DLD1 (cell line): ENCODE measurements around the gene FOXB1.

ENCODE experiments used
- in situ Hi-C: cut with HindIII; loops from 2 replicates; pipeline ENCODE4 v1.10.0; 2017; ENCODE audit warnings: low sequenced_read_pairs

Gene FOXB1

DNA sequence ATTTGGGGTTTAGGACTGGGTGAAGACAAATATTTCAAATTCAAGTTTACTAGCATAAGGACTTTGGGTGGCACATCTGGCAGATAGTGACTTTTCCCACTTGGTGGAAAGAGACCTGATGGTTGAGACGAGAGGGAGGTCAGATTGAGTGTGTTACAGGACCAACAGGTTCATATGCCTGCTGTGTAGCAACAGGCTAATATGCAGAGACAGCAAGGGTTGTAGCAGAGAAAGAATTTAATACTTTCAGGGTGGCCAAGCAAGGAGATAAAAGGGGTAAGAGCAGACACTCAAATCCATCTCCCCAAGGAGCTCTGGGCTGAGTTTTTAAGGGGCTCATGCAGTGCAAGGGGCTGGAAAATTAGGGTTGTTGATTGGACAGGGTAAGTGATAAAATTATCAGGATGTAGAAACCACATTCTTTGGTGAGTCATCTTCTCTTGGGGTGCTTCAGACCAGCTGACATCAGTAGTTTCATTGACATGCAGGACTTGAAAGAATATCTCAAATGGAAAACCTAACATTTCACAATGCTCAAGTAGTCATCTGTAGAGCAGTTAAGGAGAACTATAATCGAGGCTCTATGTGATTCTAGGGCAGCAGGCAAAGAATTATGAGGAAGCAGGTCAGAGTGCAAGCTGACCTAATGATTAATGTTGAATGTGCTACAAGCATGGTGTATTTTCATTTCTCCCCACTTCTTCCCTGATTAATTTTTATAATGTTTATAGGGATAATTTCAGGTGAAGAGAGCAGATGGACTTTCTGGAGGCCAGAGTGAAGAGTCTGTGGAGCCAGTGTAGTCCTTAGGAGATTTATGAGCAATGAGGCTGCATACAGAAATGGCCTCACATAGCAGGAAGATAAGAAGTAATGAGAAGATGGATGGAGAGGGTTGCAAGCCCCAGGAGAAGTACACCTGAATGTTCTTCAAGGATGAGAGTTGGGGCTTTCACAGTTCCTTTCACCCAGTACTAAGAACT, 13.7 kb downstream of the FOXB1 start:
- in situ Hi-C loops: no loop called here

GRCh38 chr15:60020736-60021135, 16.6 kb downstream of the FOXB1 start:
- in situ Hi-C loops: no loop called here

GRCh38 chr15:60021589-60022378, 17.7 kb downstream of the FOXB1 start:
- in situ Hi-C loops: no loop called here

DNA sequence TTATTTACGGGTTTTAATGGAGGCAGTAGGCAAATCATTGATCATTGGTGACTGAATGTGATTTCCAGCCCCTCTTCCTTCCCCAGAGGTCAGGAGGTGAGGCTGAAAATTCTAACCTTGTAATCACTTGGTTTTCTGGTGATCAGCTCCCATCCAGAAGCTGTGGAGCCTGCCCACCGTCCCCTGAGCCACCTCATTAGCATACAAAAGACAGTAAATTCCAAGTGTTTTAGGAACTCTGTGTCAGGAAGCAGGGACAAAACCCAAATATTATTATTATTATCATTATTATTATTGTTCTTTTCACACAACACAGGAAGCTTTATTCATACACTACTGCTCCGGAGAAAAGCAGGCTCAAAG, 18.2 kb downstream of the FOXB1 start:
- in situ Hi-C loops: no loop called here

- in situ Hi-C loops: no loop called here
These were observed 22.4 kb downstream of the FOXB1 start for GRCh38 chr15:60026555-60026954.

DNA sequence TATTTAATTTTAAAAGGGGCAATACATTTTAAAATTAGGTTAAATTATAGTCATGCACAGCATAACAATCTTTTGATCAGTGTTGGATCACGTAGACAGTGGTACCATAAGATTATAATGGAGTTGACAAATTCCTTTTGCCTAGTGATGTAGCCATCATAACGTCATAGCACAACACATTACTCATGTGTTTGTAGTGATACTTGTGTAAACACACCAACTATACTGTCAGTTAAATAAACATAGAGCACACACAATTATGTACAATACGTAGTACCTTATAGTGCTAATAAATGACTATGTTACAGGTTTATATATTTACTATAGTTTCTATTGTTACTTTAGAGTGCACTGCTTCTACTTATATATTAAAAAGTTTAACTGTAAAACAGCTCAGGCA, 31.2 kb downstream of the FOXB1 start:
- in situ Hi-C loops: no loop called here

- in situ Hi-C loops: no loop called here
These were observed 35.2 kb downstream of the FOXB1 start for GRCh38 chr15:60039316-60039715.

- in situ Hi-C loops: no loop called here
These were observed 39.8 kb downstream of the FOXB1 start for GRCh38 chr15:60043744-60044435.

DNA sequence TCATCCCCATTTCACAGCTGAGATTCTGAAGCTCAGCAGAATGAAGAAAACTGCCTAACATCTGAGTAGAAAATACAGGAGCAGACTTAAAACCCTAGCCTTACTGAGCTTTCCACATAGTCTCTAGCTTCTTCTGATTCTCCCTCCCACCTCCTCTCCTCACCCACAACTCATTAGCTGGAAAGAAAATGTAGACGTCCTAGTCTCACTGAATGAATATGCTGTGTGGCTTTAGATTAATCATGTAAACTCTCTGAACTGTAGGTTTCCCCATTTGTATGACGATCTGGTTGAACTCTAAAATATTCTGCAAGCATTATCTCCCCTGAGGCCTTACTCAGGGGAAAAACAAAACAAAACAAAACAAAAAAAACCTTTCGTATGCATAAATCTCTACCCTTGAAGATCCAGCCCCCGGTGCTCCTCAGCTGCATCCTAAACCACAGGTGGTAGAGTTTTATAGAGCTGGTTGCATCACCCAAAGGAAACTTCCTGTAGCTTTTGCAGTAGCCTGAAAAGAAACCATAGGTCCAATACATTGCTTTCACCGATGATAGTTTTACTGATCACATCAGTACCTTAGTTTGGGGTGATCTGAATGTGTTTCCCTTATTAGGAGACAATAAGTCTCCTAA, 40.6 kb downstream of the FOXB1 start:
- in situ Hi-C loops: no loop called here

DNA sequence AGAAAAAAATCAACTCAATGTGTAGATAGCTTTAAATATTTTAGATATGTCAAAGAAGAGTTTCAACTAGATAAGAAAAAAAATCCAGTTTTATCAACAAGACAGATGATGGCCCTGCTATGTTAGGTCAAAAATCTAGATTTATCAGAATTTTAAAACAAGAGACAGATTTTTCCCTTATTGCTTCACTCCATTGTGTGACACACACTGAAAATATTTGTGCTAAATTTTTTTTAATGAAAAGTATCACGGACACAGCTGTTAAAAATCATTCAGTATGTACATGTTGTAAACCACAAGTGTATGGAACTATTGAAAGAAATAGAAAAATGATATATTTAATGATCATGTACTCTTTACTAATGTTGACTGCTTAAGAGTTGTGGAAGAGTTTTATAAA, 43.6 kb downstream of the FOXB1 start:
- in situ Hi-C loops: no loop called here

GRCh38 chr15:60049948-60050347, 45.8 kb downstream of the FOXB1 start:
- in situ Hi-C loops: no loop called here

DNA sequence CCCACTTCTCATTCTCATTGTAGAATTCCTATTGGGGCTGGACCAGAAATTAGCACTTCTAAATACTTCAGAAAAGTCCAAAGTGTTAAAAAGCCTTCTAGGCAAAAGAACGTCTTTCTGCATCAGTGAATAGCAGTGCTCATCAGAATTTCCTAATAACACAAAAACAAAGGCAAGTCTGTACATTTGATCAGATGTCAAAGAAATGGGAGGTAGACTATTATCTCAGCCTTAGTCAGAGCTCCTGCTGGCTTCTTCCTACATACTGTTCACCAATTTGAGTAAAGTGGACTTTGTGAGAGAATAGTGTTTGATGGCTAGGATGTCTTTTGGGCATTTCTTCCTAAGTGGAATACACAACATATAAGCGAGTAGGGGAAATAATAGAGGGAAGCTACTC, 48.7 kb downstream of the FOXB1 start:
- in situ Hi-C loops: no loop called here

DNA sequence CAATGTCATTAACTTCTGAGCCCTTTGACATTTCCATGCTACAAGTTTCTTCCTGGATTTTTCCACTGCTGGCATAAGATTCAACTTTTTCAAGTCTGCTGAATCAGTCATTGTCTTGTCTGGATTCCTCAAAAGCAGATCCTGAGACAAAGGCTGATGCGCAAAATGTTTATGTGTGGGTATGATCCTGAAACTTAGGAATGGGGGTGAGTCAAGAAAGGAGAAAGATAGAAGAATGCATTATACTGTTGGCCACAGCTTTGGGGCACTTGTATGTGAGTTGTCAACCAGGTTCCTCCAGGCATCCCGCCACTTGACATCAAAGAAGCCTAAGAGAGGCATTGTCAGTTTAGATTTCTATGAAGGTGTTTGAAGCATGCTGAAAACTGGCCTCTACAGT, 50.4 kb downstream of the FOXB1 start:
- in situ Hi-C loops: no loop called here
